DND-41 (cell line): ENCODE measurements around the gene LRRC3C.

ENCODE experiments used
- EZH2 ChIP-seq: IDR thresholded peaks from 3 replicates; pipeline ENCODE4 v1.6.1; 2012; ENCODE audit warnings: borderline replicate concordance, low read depth, mild to moderate bottlenecking, moderate library complexity, low read length, inconsistent platforms; ENCODE audit not compliant: severe bottlenecking
- TF ChIP-seq, protein P1 (sequence below): IDR thresholded peaks from 2 replicates; pipeline ENCODE4 v1.5.1; 2012; ENCODE audit warnings: borderline replicate concordance, low read length, moderate library complexity, mild to moderate bottlenecking; ENCODE audit not compliant: poor library complexity, severe bottlenecking; ENCODE audit errors: extremely low read depth

DNA sequence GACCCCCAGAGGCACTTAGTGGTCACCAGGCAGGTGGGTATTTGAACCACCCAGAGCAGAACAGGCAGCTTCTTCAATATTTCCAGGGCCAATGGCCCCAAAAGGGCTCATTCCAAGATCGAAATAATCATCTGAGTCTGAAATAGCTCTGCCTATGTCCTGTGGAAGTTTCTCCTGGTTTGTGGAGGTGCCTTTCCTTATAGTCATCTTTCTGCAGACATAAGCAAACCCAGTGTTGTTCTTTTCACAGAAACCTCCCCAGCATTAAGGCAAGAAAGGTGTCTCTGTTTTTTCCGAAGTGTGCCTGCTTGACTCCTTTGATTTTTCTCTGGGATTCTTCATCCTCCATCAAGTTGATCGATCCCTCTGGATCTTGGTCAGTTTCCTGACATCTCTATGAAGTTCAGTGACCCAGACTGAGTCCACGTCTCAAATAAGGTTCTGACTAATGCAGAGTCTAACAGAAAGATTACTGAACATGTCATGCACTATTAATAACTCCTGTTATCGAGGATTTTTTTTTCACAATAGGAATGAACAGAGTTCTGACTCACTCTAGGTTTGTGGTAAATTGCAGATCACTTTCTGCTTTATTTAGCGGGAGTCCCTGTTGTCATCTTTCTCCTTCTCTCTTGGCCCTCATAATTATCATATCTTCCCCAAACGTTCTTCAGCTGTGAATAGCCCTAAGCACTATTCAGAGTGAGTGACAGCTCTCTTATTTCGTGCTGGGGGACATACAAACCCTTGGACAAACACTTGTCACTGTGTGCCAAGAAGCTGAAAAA is 1.5 kb downstream of the LRRC3C start:
- TF ChIP-seq EZH2 = no peak
- TF ChIP-seq, protein P1, sequence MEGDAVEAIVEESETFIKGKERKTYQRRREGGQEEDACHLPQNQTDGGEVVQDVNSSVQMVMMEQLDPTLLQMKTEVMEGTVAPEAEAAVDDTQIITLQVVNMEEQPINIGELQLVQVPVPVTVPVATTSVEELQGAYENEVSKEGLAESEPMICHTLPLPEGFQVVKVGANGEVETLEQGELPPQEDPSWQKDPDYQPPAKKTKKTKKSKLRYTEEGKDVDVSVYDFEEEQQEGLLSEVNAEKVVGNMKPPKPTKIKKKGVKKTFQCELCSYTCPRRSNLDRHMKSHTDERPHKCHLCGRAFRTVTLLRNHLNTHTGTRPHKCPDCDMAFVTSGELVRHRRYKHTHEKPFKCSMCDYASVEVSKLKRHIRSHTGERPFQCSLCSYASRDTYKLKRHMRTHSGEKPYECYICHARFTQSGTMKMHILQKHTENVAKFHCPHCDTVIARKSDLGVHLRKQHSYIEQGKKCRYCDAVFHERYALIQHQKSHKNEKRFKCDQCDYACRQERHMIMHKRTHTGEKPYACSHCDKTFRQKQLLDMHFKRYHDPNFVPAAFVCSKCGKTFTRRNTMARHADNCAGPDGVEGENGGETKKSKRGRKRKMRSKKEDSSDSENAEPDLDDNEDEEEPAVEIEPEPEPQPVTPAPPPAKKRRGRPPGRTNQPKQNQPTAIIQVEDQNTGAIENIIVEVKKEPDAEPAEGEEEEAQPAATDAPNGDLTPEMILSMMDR = no peak
